ENCODE measurements around the gene FBXO41. TPM values are rescaled to one million over a fixed set of nuclear protein-coding genes. Genes with fewer than 3 reads are reported as not detected.

FBXO41 gene
- total and polyA plus RNA-seq, 4 donors, result 0.06 to 0.51 (median 0.38) TPM

DNA sequence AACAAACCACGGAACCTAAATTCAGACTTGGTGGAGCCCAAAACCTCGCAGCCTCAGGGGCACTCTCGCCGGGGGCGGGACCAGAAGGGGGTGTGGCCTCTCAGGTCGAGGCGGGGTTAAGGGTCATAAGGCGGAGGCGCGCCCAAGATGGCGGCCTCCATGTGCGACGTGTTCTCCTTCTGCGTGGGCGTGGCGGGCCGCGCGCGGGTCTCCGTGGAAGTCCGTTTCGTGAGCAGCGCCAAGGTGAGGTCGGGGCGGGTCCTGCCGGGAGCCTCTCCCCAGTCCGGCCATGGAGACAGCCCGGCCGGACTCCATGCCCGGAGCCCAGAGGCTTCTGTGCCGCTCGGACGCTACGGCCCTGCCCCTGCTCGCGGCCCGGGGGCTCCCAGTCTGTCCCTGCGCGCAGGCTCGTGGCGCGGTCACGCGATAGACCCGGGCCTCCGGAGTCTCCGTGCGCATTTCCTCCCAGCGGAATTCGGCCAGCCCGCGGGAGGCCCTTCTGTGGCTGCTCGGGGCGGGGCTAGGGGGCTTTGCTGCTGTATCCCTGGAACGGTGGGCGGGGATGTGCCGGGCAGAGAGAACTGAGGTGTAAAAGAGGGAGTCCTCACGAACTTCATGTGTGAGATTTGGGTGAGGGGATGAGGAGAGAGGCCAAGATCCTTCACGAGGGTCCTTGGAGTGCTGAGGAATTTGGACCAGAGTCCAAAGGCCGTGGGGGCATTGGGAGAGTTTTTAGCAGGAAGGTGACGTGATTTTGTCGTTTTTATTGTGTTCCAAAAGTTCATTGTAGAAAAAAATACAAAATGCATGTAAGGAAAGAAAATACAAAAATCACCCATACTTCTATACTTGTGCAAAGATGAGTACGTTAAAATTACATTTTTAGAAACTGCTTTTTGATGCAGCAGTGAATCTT is 69.9 kb downstream of the FBXO41 start, which contains the start of gene SMYD5:
Gene SMYD5, plus strand, starts transcription at position 126 of the 916 bp plus-strand sequence. Its CDS starts 22 bp downstream, at position 148.
- Histone ChIP-seq H3K4me1 (ENCODE audit: control insufficient read depth in 4 of 4, insufficient read depth in 4 of 4, low read length in 3 of 4) (peaks cover 4 to 23% (median 12%) of the 10 kb centered on the region in 4 donors), H3K27me3 (ENCODE audit: control insufficient read depth in 4 of 4, insufficient read depth in 4 of 4, low read length in 3 of 4) (no peaks in the 10 kb centered on the region), H3K4me3 (ENCODE audit: low read depth in 1 of 3, low read length in 3 of 3) (peak within 1 kb of the TSS; percentile 59 to 89 (median 83)), H3K27ac (ENCODE audit: low read depth in 1 of 2, low read length in 2 of 2) (peak within 1 kb of the TSS; percentile 66 to 69), H3K36me3 (ENCODE audit: control insufficient read depth in 4 of 4, insufficient read depth in 3 of 4, low read depth in 1 of 4, low read length in 3 of 4) (peaks cover 0 to 3% (median 0%) of the 10 kb centered on the region in 4 donors), H3K9ac (ENCODE audit: low read depth in 1 of 2, low read length in 2 of 2) (peak within 1 kb of the TSS; percentile 57 to 76), H3K9me3 (ENCODE audit: control insufficient read depth in 4 of 4, low read length in 3 of 4) (no peaks in the 10 kb centered on the region)
- under 1% methylated on average over 64 of the region's 64 CpGs for WGBS
- peak; percentile 91 for DNase-seq (ENCODE audit: low spot score)
- TF ChIP-seq FOXA1 (IDR thresholded peaks at IDR 0.05), result no peak
- TF ChIP-seq SP1 (IDR thresholded peaks at IDR 0.05), result peak; percentile 4
- TF ChIP-seq, protein P1, sequence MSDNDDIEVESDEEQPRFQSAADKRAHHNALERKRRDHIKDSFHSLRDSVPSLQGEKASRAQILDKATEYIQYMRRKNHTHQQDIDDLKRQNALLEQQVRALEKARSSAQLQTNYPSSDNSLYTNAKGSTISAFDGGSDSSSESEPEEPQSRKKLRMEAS (IDR thresholded peaks at IDR 0.05), result peak; percentile 84
- peak; percentile 85 for TF ChIP-seq NR2F2 (IDR thresholded peaks at IDR 0.05)
- TF ChIP-seq TAF1 (conservative IDR thresholded peaks at IDR 0.05), result no peak
- TF ChIP-seq, protein P2, sequence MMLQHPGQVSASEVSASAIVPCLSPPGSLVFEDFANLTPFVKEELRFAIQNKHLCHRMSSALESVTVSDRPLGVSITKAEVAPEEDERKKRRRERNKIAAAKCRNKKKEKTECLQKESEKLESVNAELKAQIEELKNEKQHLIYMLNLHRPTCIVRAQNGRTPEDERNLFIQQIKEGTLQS (IDR thresholded peaks at IDR 0.05), result no peak
- peak; percentile 86 to 90 for TF ChIP-seq EGR1 (IDR thresholded peaks at IDR 0.05; ENCODE audit: low read depth in 2 of 2)
- peak; percentile 43 to 64 for TF ChIP-seq RXRA (IDR thresholded peaks at IDR 0.05)
- peak; percentile 99 for TF ChIP-seq YY1 (IDR thresholded peaks at IDR 0.05)
- no peak for TF ChIP-seq RAD21 (IDR thresholded peaks at IDR 0.05)
- TF ChIP-seq, protein P3, sequence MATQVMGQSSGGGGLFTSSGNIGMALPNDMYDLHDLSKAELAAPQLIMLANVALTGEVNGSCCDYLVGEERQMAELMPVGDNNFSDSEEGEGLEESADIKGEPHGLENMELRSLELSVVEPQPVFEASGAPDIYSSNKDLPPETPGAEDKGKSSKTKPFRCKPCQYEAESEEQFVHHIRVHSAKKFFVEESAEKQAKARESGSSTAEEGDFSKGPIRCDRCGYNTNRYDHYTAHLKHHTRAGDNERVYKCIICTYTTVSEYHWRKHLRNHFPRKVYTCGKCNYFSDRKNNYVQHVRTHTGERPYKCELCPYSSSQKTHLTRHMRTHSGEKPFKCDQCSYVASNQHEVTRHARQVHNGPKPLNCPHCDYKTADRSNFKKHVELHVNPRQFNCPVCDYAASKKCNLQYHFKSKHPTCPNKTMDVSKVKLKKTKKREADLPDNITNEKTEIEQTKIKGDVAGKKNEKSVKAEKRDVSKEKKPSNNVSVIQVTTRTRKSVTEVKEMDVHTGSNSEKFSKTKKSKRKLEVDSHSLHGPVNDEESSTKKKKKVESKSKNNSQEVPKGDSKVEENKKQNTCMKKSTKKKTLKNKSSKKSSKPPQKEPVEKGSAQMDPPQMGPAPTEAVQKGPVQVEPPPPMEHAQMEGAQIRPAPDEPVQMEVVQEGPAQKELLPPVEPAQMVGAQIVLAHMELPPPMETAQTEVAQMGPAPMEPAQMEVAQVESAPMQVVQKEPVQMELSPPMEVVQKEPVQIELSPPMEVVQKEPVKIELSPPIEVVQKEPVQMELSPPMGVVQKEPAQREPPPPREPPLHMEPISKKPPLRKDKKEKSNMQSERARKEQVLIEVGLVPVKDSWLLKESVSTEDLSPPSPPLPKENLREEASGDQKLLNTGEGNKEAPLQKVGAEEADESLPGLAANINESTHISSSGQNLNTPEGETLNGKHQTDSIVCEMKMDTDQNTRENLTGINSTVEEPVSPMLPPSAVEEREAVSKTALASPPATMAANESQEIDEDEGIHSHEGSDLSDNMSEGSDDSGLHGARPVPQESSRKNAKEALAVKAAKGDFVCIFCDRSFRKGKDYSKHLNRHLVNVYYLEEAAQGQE (IDR thresholded peaks at IDR 0.05), result no peak
- TF ChIP-seq HNF4A (conservative IDR thresholded peaks at IDR 0.05), result peak; percentile 77 to 88
- TF ChIP-seq, protein P4, sequence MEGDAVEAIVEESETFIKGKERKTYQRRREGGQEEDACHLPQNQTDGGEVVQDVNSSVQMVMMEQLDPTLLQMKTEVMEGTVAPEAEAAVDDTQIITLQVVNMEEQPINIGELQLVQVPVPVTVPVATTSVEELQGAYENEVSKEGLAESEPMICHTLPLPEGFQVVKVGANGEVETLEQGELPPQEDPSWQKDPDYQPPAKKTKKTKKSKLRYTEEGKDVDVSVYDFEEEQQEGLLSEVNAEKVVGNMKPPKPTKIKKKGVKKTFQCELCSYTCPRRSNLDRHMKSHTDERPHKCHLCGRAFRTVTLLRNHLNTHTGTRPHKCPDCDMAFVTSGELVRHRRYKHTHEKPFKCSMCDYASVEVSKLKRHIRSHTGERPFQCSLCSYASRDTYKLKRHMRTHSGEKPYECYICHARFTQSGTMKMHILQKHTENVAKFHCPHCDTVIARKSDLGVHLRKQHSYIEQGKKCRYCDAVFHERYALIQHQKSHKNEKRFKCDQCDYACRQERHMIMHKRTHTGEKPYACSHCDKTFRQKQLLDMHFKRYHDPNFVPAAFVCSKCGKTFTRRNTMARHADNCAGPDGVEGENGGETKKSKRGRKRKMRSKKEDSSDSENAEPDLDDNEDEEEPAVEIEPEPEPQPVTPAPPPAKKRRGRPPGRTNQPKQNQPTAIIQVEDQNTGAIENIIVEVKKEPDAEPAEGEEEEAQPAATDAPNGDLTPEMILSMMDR (IDR thresholded peaks at IDR 0.05; ENCODE audit: low read depth, low read length, missing input control), result no peak
- peak; percentile 57 for TF ChIP-seq HNF4G (IDR thresholded peaks at IDR 0.05)
- no peak for TF ChIP-seq JUND (IDR thresholded peaks at IDR 0.05)
- TF ChIP-seq GABPA (IDR thresholded peaks at IDR 0.05 in 1 of 2, conservative IDR thresholded peaks at IDR 0.05 in 1 of 2), result peak in 1 of 2 donors; percentile 32
- TF ChIP-seq, protein P5, sequence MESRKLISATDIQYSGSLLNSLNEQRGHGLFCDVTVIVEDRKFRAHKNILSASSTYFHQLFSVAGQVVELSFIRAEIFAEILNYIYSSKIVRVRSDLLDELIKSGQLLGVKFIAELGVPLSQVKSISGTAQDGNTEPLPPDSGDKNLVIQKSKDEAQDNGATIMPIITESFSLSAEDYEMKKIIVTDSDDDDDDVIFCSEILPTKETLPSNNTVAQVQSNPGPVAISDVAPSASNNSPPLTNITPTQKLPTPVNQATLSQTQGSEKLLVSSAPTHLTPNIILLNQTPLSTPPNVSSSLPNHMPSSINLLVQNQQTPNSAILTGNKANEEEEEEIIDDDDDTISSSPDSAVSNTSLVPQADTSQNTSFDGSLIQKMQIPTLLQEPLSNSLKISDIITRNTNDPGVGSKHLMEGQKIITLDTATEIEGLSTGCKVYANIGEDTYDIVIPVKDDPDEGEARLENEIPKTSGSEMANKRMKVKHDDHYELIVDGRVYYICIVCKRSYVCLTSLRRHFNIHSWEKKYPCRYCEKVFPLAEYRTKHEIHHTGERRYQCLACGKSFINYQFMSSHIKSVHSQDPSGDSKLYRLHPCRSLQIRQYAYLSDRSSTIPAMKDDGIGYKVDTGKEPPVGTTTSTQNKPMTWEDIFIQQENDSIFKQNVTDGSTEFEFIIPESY (IDR thresholded peaks at IDR 0.05), result peak; percentile 69
- TF ChIP-seq FOXA2 (IDR thresholded peaks at IDR 0.05), result no peak

All from liver (tissue), 9 donors.